ENCODE results near the gene CREM.

DNA sequence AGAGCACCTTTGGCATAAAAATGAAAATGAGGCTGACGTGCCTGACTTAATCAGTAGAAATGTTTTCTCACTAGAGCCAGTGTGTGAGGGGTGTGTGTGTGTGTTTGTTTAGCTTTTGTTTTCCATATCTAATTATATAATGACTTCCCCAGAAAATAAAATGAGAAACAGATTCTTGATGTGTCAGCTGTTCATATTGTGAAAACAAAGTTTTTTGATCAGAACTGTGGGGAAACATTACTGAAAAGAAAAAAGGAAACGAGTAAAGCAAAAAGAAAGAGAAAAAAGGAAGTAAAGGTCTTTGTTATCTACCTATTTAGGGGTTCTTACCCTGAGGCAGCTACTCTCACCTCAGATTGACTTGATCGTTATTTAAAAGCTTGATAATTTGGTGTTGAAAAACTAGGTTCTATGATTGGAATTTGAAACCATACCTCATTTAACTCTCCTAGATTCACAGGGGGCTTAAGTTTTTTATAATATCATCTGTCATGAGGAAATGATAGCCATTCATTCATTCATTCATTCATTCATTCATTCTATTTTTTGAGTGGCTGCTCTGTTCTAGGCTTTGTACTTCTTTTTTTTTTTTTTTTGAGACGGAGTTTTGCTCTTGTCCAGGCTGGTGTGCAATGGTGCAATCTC lies 58.0 kb downstream of the CREM start:
- no peak for TF ChIP-seq POLR2A (IDR thresholded peaks at IDR 0.05; ENCODE audit: low read depth, low read length)
- no peak for TF ChIP-seq TAF1 (IDR thresholded peaks at IDR 0.05; ENCODE audit: borderline replicate concordance, low read depth, low read length)

Data from GM12892 (cell line).